GF-D8 (cell line): ENCODE data around the gene MOCS2.

Source experiments
- DNase-seq: peaks from one replicate; lab custom pipeline; 2025; lab: John Stamatoyannopoulos, UW

The MOCS2 gene

GRCh38 chr5:53092242-53092641 is 17.3 kb downstream of the MOCS2 start:
- no peak for DNase-seq

DNA sequence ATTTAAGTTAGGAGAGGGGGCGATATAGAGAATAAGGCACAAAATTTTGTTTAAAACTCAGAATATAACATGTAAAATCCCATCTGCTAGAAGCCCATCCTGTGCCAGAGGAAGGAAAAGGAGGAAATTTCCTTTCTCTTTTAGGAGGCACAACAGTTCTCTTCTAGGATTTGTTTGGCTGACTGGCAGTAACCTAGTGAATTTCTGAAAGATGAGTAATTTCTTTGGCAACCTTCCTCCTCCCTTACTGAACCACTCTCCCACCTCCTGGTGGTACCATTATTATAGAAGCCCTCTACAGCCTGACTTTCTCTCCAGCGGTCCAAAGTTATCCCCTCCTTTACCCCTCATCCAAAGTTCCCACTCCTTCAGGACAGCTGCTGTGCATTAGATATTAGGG is 18.3 kb downstream of the MOCS2 start:
- DNase-seq: no peak

GRCh38 chr5:53090229-53090628 is 19.3 kb downstream of the MOCS2 start:
- no peak for DNase-seq

DNA sequence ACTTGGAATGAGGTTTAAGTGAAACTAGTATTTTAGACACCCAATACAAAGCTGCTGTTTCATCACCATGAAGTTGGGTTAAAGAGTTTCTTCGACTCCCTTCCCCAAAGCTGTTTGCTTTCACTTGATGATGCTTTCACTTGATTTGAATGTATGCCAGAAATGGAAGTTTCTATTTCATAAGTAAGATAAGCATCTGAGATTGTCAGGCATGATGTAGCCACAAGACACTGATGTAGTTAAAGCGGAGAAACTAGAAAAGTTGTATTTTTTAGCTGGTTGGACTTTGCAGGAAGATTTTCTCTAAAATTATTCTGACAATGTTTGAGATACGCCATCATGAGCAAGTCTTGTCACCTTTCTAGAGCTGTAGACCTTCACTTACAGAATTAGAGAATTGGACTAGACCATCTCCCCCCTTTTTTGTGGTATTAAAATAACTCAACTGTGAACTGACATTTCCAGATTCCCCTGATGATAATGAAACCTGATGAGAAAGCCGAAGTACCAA is 20.0 kb downstream of the MOCS2 start:
- DNase-seq: no peak

DNA sequence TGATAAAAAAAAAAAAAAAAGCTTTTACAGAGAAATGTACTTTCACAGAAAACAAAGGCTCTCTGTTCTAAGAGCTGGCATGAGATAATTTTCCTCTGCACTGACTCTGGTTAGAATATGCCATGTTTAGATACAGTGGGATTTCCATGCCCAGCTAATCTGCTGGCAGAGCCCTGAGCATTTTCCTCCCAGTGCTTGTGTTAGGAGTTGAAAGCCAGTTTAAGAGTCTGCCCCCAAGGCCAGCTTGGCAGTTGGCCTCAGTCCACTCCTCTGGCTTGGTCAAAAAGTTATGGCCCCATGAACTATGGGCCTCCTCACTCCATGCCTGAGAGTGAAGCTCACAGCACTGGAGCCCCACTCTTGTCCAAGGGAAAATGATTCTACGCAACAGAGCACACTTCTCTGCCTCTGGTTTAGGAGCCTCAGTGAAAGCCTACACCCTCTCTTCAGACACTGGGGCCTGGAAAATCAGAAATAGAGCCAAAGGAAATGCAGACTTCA is 21.9 kb downstream of the MOCS2 start:
- DNase-seq: no peak

DNA sequence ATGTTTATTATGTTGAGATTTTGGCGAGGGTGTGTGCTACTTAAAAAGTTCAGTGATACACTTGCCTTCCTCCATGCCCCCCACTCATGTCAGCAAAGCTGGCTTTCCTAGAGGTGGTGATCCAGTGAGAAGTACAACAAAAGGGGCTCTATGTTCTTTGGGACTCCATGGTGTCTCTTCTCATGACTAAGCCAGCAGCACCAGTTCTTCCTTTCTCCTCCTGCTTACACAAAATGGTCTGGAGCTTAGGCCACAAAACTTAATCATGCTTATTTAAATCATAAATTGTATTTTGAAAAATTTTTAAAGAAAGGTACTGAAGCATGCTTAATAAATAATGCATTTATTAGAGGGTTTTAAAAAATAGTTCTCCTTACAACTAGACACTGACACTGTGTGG is 22.4 kb downstream of the MOCS2 start:
- no peak for DNase-seq

- no peak for DNase-seq
Measured at GRCh38 chr5:53084546-53085255, 24.9 kb downstream of the MOCS2 start.

- no peak for DNase-seq
Measured at GRCh38 chr5:53083927-53084326, 25.6 kb downstream of the MOCS2 start.

DNA sequence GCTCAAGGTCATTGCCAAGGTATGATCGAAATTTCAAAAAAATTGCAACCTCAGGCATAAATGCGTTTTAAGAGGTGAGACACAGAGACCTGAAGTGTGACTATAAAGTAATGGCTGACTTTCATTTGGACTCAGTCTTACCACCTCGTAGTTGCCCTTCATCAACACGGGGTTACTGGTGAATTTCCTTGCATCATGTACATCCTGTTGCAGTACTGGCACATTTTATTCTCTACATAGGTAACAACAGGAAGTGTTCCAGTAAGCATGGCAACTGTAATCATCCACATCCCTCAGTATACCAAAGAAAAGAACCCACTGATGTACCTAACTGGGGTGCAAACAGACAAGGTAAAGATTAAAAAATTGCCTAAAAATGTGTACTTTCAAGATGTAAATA is 29.3 kb downstream of the MOCS2 start:
- DNase-seq: no peak

GRCh38 chr5:53076014-53076583 is 33.5 kb downstream of the MOCS2 start:
- DNase-seq: no peak

GRCh38 chr5:53073348-53073747 is 36.2 kb downstream of the MOCS2 start:
- DNase-seq: no peak

GRCh38 chr5:53071738-53072137 is 37.8 kb downstream of the MOCS2 start:
- DNase-seq: no peak

- DNase-seq: no peak
Measured at GRCh38 chr5:53071298-53071697, 38.3 kb downstream of the MOCS2 start.

GRCh38 chr5:53069626-53070025 is 39.9 kb downstream of the MOCS2 start:
- no peak for DNase-seq

- DNase-seq: no peak
Measured at GRCh38 chr5:53068291-53068836, 41.2 kb downstream of the MOCS2 start.

- no peak for DNase-seq
Measured at GRCh38 chr5:53067641-53068040, 41.9 kb downstream of the MOCS2 start.

DNA sequence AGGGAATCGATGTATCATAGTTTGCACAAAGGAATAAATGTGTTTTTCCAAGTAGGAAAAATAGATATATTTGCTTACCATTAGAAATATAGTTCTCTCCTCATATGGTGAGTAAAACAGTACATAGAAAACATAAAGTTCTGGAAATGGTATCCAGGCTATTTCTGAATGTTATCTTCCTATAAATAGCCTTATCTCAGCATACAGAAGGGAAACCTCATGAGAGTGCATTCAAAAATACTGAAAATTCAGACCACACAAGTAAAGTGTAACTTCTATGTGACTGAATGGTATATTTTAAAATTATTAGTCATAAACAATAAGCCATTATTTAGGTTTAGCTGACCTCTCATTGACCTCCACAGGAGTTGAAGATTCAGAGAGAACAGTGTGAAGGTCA is 43.5 kb downstream of the MOCS2 start:
- no peak for DNase-seq

GRCh38 chr5:53063791-53064190 is 45.8 kb downstream of the MOCS2 start:
- no peak for DNase-seq

DNA sequence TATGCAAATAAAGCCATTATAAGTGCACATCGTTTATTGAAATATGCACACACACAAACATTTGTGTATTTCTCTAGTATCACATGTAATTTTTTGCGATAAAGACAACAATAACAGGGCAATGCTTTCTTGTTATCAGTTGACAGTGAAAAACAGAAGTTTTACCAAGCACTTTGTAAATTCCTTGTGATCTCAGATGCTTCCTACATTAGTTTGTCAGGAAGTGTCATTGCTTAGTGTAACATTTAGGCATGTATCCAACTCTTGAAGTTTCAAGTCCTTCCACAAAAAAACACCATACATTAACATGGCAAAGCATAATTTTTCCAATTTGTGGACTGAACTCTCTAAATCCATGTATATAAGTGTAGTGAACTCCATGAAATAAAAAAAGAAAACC is 46.4 kb downstream of the MOCS2 start:
- DNase-seq: no peak

- no peak for DNase-seq
Measured at GRCh38 chr5:53059281-53059680, 50.3 kb downstream of the MOCS2 start.

- no peak for DNase-seq
Measured at GRCh38 chr5:53055365-53055764, 54.2 kb downstream of the MOCS2 start.

- DNase-seq: no peak
Measured at GRCh38 chr5:53053364-53053763, 56.2 kb downstream of the MOCS2 start.

GRCh38 chr5:53052499-53052898 is 57.1 kb downstream of the MOCS2 start:
- no peak for DNase-seq
